GM19328 (cell line): Measurements from ENCODE around the gene ZNF345.

Experiments
- ATAC-seq: cut with Tn5 transposase; IDR thresholded peaks from one replicate; pipeline ENCODE4 v1.9.1; 2021; ENCODE audit warnings: mild to moderate bottlenecking, moderate library complexity; ENCODE audit not compliant: unreplicated experiment

ZNF345 gene

GRCh38 chr19:36916991-36917390 is 66.3 kb downstream of the ZNF345 start:
- no peak for ATAC-seq

GRCh38 chr19:36918090-36918489 is 67.4 kb downstream of the ZNF345 start:
- ATAC-seq, result no peak
